Measurements from ENCODE around the gene SFXN5.

DNA sequence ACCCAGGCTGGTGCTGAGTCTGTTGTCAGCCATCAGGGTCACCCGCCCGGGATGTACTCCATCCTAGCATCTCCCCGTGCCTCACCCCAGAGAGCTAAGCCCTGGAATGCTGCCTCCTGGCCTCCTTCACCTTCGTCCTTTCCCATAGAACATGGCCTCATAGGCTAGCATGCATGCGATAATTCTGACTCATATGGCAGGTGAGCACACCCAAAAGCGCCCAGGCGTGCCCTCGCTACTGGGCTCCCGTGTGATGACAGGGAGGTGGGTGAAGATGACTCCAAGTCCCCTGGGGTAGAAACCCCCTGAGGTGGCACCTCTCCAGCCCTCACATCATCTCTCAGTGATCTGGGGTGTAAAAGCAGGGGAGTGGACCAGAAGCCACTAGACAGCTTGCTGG is 177.0 kb downstream of the SFXN5 start:
- TF ChIP-seq, protein P1, sequence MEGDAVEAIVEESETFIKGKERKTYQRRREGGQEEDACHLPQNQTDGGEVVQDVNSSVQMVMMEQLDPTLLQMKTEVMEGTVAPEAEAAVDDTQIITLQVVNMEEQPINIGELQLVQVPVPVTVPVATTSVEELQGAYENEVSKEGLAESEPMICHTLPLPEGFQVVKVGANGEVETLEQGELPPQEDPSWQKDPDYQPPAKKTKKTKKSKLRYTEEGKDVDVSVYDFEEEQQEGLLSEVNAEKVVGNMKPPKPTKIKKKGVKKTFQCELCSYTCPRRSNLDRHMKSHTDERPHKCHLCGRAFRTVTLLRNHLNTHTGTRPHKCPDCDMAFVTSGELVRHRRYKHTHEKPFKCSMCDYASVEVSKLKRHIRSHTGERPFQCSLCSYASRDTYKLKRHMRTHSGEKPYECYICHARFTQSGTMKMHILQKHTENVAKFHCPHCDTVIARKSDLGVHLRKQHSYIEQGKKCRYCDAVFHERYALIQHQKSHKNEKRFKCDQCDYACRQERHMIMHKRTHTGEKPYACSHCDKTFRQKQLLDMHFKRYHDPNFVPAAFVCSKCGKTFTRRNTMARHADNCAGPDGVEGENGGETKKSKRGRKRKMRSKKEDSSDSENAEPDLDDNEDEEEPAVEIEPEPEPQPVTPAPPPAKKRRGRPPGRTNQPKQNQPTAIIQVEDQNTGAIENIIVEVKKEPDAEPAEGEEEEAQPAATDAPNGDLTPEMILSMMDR (conservative IDR thresholded peaks at IDR 0.05 in 1 of 2, IDR thresholded peaks at IDR 0.05 in 1 of 2; ENCODE audit: extremely low read depth in 1 of 2, insufficient read depth in 1 of 2, low read depth in 1 of 2, low read length in 2 of 2): no peak
- no peak for TF ChIP-seq EZH2 (IDR thresholded peaks at IDR 0.05; ENCODE audit: borderline replicate concordance, low read length)
